IMR-90 (cell line): ENCODE data around the gene TMEM132A. TPM values are rescaled to one million over a fixed set of nuclear protein-coding genes. Genes with fewer than 3 reads are reported as not detected.

Experiments
- ATAC-seq: fragments of 200-7000 bp; cut with Tn5 transposase; 2 replicates; pipeline ENCODE4 v1.9.1; 2020; ENCODE audit warnings: low read depth, mild to moderate bottlenecking, moderate library complexity
- BruUV-seq: library from RNA; stranded (reverse); fragments of 400-500 nt; replicated peaks from 2 replicates; lab custom pipeline; 2021; lab: Mats Ljungman, UMichigan
- CTCF ChIA-PET: fragments of 300-600 bp; formaldehyde crosslinking; extraction: SDS; loops from one replicate; lab custom pipeline; 2021; ENCODE audit warnings: antibody characterized with exemption; lab: Yijun Ruan, JAX
- POLR2A ChIA-PET: fragments of 300-600 bp; sonication (Branson Sonifier 250); formaldehyde crosslinking; loops from one replicate; lab custom pipeline; 2022; ENCODE audit warnings: antibody characterized with exemption; ENCODE audit not compliant: unreplicated experiment; lab: Charles Lee
- DNase-seq: peaks from one replicate; pipeline ENCODE4 v3.0.0; 2013
- H2AFZ ChIP-seq: replicated peaks from 2 replicates; pipeline ENCODE3; 2013; ENCODE audit warnings: low read length, mild to moderate bottlenecking; ENCODE audit not compliant: poor library complexity
- H2AK5ac ChIP-seq: 2 replicates; pipeline ENCODE4 v1.6.1; 2013; ENCODE audit warnings: low read depth, low read length, inconsistent platforms
- H2AK9ac ChIP-seq: replicated peaks from 2 replicates; pipeline ENCODE3; 2013; ENCODE audit warnings: mild to moderate bottlenecking, low read depth, low read length, moderate library complexity; ENCODE audit not compliant: poor library complexity
- H2BK120ac ChIP-seq: 2 replicates; pipeline ENCODE4 v1.6.1; 2013; ENCODE audit warnings: low read depth, low read length, inconsistent platforms
- H2BK15ac ChIP-seq: 3 replicates; pipeline ENCODE4 v1.6.1; 2013; ENCODE audit warnings: low read depth, low read length, inconsistent platforms
- H2BK20ac ChIP-seq: 2 replicates; pipeline ENCODE4 v1.6.1; 2013; ENCODE audit warnings: low read depth, mild to moderate bottlenecking, inconsistent platforms, low read length, moderate library complexity
- H2BK5ac ChIP-seq: 2 replicates; pipeline ENCODE4 v1.6.1; 2013; ENCODE audit warnings: mild to moderate bottlenecking, low read depth, low read length, inconsistent platforms; ENCODE audit not compliant: poor library complexity, severe bottlenecking
- H3K14ac ChIP-seq: replicated peaks from 2 replicates; pipeline ENCODE4 v1.6.1; 2013; ENCODE audit warnings: low read depth, low read length, inconsistent platforms
- H3K18ac ChIP-seq: 2 replicates; pipeline ENCODE4 v1.6.1; 2013; ENCODE audit warnings: low read depth, low read length, control low read depth
- H3K23ac ChIP-seq: 2 replicates; pipeline ENCODE4 v1.6.1; 2013; ENCODE audit warnings: low read depth, low read length, inconsistent platforms
- H3K27ac ChIP-seq: 2 replicates; pipeline ENCODE4 v1.5.1; 2013; ENCODE audit warnings: mild to moderate bottlenecking, control low read depth, low read length; ENCODE audit not compliant: insufficient read depth
- H3K27me3 ChIP-seq: 2 replicates; pipeline ENCODE4 v1.6.1; 2013; ENCODE audit warnings: low read length; ENCODE audit not compliant: control insufficient read depth, insufficient read depth
- H3K36me3 ChIP-seq: 2 replicates; pipeline ENCODE4 v1.6.1; 2013; ENCODE audit warnings: low read length, mixed read lengths; ENCODE audit not compliant: control insufficient read depth, insufficient read depth
- H3K4ac ChIP-seq: 2 replicates; pipeline ENCODE4 v1.6.1; 2013; ENCODE audit warnings: low read depth, low read length, inconsistent platforms
- H3K4me1 ChIP-seq: 2 replicates; pipeline ENCODE4 v1.6.1; 2013; ENCODE audit warnings: low read length, mixed read lengths; ENCODE audit not compliant: control insufficient read depth, insufficient read depth
- H3K4me2 ChIP-seq: 2 replicates; pipeline ENCODE4 v1.6.1; 2013; ENCODE audit warnings: low read depth, mild to moderate bottlenecking, control low read depth, low read length, moderate library complexity
- H3K4me3 ChIP-seq: 2 replicates; pipeline ENCODE4 v1.5.1; 2013; ENCODE audit warnings: low read depth, mild to moderate bottlenecking, control low read depth, low read length, moderate library complexity; ENCODE audit not compliant: insufficient read depth
- H3K56ac ChIP-seq: 2 replicates; pipeline ENCODE4 v1.6.1; 2013; ENCODE audit warnings: low read length, inconsistent platforms; ENCODE audit not compliant: insufficient read depth; ENCODE audit errors: extremely low read depth
- H3K79me1 ChIP-seq, 2 experiments: 2 replicates each; pipeline ENCODE4 v1.6.1; 2013; ENCODE audit warnings: low read length in 2 of 2, inconsistent platforms in 1 of 2, low read depth in 1 of 2
- H3K9ac ChIP-seq: 2 replicates; pipeline ENCODE4 v1.6.1; 2013; ENCODE audit warnings: low read depth, low read length, control low read depth
- H3K9me1 ChIP-seq: 2 replicates; pipeline ENCODE4 v1.6.1; 2013; ENCODE audit warnings: low read length, inconsistent platforms; ENCODE audit not compliant: insufficient read depth
- H3K9me3 ChIP-seq: 2 replicates; pipeline ENCODE4 v1.6.1; 2013; ENCODE audit warnings: low read length; ENCODE audit not compliant: control insufficient read depth, insufficient read depth
- H4K20me1 ChIP-seq: 2 replicates; pipeline ENCODE4 v1.6.1; 2013; ENCODE audit warnings: low read length, inconsistent platforms; ENCODE audit not compliant: insufficient read depth
- H4K5ac ChIP-seq: 2 replicates; pipeline ENCODE4 v1.6.1; 2013; ENCODE audit warnings: mild to moderate bottlenecking, low read depth, low read length, control low read depth
- H4K8ac ChIP-seq, 2 experiments: 2 replicates each; pipeline ENCODE4 v1.6.1; 2013; ENCODE audit warnings: low read depth in 2 of 2, low read length in 2 of 2, control low read depth in 1 of 2, inconsistent platforms in 1 of 2
- H4K91ac ChIP-seq: 2 replicates; pipeline ENCODE4 v1.6.1; 2013; ENCODE audit warnings: low read depth, low read length, inconsistent platforms; ENCODE audit not compliant: insufficient read depth
- BHLHE40 ChIP-seq: fragments of 150-350 bp; IDR thresholded peaks from 2 replicates; pipeline ENCODE4 v1.6.1; 2016; ENCODE audit warnings: mild to moderate bottlenecking, low read depth, low read length
- CEBPB ChIP-seq: IDR thresholded peaks from 2 replicates; pipeline ENCODE4 v1.6.1; 2012; ENCODE audit warnings: low read depth, low read length, improper control_type of control experiment
- CHD1 ChIP-seq: IDR thresholded peaks from 2 replicates; pipeline ENCODE4 v1.6.1; 2012; ENCODE audit warnings: low read depth, low read length, improper control_type of control experiment
- CTCF ChIP-seq: conservative IDR thresholded peaks from 2 replicates; pipeline ENCODE4 v1.5.1; 2012; ENCODE audit warnings: mild to moderate bottlenecking, low read depth, low read length, improper control_type of control experiment
- ELK1 ChIP-seq: fragments of 150-350 bp; IDR thresholded peaks from 2 replicates; pipeline ENCODE4 v1.6.1; 2016; ENCODE audit warnings: low read depth, mild to moderate bottlenecking, low read length, moderate library complexity, borderline replicate concordance
- FOS ChIP-seq: fragments of 150-350 bp; IDR thresholded peaks from 2 replicates; pipeline ENCODE4 v1.6.1; 2016; ENCODE audit warnings: low read depth, low read length
- MAFK ChIP-seq: IDR thresholded peaks from 2 replicates; pipeline ENCODE4 v1.6.1; 2012; ENCODE audit warnings: low read depth, low read length, improper control_type of control experiment
- MAZ ChIP-seq: IDR thresholded peaks from 2 replicates; pipeline ENCODE4 v1.6.1; 2012; ENCODE audit warnings: low read depth, mild to moderate bottlenecking, low read length, improper control_type of control experiment, moderate library complexity, borderline replicate concordance
- MXI1 ChIP-seq: IDR thresholded peaks from 2 replicates; pipeline ENCODE4 v1.6.1; 2012; ENCODE audit warnings: low read depth, mild to moderate bottlenecking, low read length, moderate library complexity, borderline replicate concordance
- NFE2L2 ChIP-seq: fragments of 150-350 bp; IDR thresholded peaks from 2 replicates; pipeline ENCODE4 v1.6.1; 2016; ENCODE audit warnings: low read depth, mild to moderate bottlenecking, low read length
- POLR2A ChIP-seq: IDR thresholded peaks from 2 replicates; pipeline ENCODE4 v1.6.1; 2012; ENCODE audit warnings: mild to moderate bottlenecking, low read depth, low read length
- RAD21 ChIP-seq: IDR thresholded peaks from 2 replicates; pipeline ENCODE4 v1.6.1; 2012; ENCODE audit warnings: low read length, improper control_type of control experiment
- RCOR1 ChIP-seq: IDR thresholded peaks from 2 replicates; pipeline ENCODE4 v1.6.1; 2012; ENCODE audit warnings: mild to moderate bottlenecking, low read length, improper control_type of control experiment; ENCODE audit not compliant: insufficient replicate concordance
- RFX5 ChIP-seq: IDR thresholded peaks from 2 replicates; pipeline ENCODE4 v1.8.0; 2012; ENCODE audit warnings: low read depth, mild to moderate bottlenecking, low read length, moderate library complexity
- SMC3 ChIP-seq: fragments of 150-350 bp; IDR thresholded peaks from 2 replicates; pipeline ENCODE4 v1.6.1; 2016; ENCODE audit warnings: low read depth, mild to moderate bottlenecking, antibody characterized with exemption, low read length, moderate library complexity
- USF2 ChIP-seq: fragments of 150-350 bp; IDR thresholded peaks from 2 replicates; pipeline ENCODE4 v1.6.1; 2017; ENCODE audit warnings: mild to moderate bottlenecking, antibody characterized with exemption, low read length, low read depth
- WGBS, 2 experiments: methylation state at CpG; one replicate each; pipeline versions ENCODE4 v1.1.5 to v1.1.7; 2013; ENCODE audit warnings: missing lambda C conversion rate in 2 of 2; ENCODE audit not compliant: insufficient read length in 1 of 2; ENCODE audit errors: extremely low coverage in 2 of 2; 5-methylcytosine and 5-hydroxymethylcytosine counted together
- dilution Hi-C: fragments of 300-500 bp; cut with HindIII; formaldehyde crosslinking; loops from one replicate; pipeline ENCODE4 v1.14.3; 2018; ENCODE audit warnings: low sequenced_read_pairs; ENCODE audit not compliant: unreplicated experiment
- in situ Hi-C: fragments of 300-500 bp; cut with MboI; formaldehyde crosslinking; loops from 3 replicates; pipeline ENCODE4 v1.14.3; 2019; ENCODE audit warnings: low sequenced_read_pairs, inconsistent platforms, mixed read lengths
- intact Hi-C: fragments of 100-400 bp; cut with micrococcal nuclease; formaldehyde crosslinking; loops from 2 replicates; pipeline ENCODE4 v1.10.0; 2022
- polyA plus RNA-seq, 3 experiments: library from polyadenylated mRNA; depleted of rRNA; stranded (reverse); fragments of >200 nt; gene quantifications; 2 replicates each; pipeline ENCODE4 v1.2.3, GENCODE V29; 2012; ENCODE audit warnings: low replicate concordance in 1 of 3
- total RNA-seq: library from RNA; depleted of rRNA; stranded (reverse); fragments of >200 nt; gene quantifications from 2 replicates; pipeline ENCODE4 v1.2.3, GENCODE V29; 2012

TMEM132A gene
- total and polyA plus RNA-seq, 2 of the 4 experiments (the other 2 are of a cell fraction) = 7.7 to 64.2 TPM

- Histone ChIP-seq H3K18ac (no peak overlapping the region), H3K56ac (no peak overlapping the region), H3K27ac (no peak overlapping the region), H2BK20ac (no peak overlapping the region), H3K4ac (no peak overlapping the region), H2AK9ac (peak overlapping the region; percentile 10), H3K27me3 (no peaks in the 10 kb centered on the region), H3K4me2 (no peak overlapping the region), H3K79me1 (peaks cover 23 to 63% of the 10 kb centered on the region in 2 experiments), H3K9me3 (no peaks in the 10 kb centered on the region), H4K8ac (no peak overlapping the region), H2BK15ac (no peak overlapping the region), H3K14ac (no peak overlapping the region), H2BK5ac (no peak overlapping the region), H2BK120ac (no peak overlapping the region), H4K20me1 (peaks cover 14% of the 10 kb centered on the region), H3K36me3 (peaks cover 26% of the 10 kb centered on the region), H3K9ac (no peak overlapping the region), H4K91ac (no peak overlapping the region), H3K23ac (no peak overlapping the region), H4K5ac (no peak overlapping the region), H3K4me3 (no peak overlapping the region), H2AK5ac (no peak overlapping the region), H3K9me1 (peaks cover 14% of the 10 kb centered on the region; the same call in 1 of the 2 replicates), H3K4me1 (peaks cover 11% of the 10 kb centered on the region), H2AFZ (no peak overlapping the region)
- WGBS, 2 experiments = no CpG with 5 or more reads among the region's 1 CpG
- dilution Hi-C loops = no loop called here
- in situ Hi-C loops = loop anchor here (25.0 kb wide), 1 partner anchor 1332 kb away; no protein-coding TSS in a partner anchor
- no peak for ATAC-seq
- ChIA-PET CTCF (interaction anchor here (0.6 kb wide), 1 partner anchor 215 kb away, joined by 3 read pairs; no protein-coding TSS in a partner anchor), POLR2A (no interaction called here)
- no TSS peak for BruUV-seq
- no peak for DNase-seq
- intact Hi-C loops = no loop called here
- TF ChIP-seq CEBPB (no peak), USF2 (no peak), FOS (no peak), CHD1 (no peak), POLR2A (no peak), MAZ (no peak), SMC3 (no peak), CTCF (no peak), BHLHE40 (no peak), MXI1 (no peak), RCOR1 (no peak), RFX5 (no peak), RAD21 (no peak), ELK1 (no peak), MAFK (no peak), NFE2L2 (no peak)
Measured at GRCh38 chr11:60919320-60919719, 4.9 kb upstream of the TMEM132A start.
